Measurements from ENCODE around the gene DNAJC5.

DNAJC5 gene

DNA sequence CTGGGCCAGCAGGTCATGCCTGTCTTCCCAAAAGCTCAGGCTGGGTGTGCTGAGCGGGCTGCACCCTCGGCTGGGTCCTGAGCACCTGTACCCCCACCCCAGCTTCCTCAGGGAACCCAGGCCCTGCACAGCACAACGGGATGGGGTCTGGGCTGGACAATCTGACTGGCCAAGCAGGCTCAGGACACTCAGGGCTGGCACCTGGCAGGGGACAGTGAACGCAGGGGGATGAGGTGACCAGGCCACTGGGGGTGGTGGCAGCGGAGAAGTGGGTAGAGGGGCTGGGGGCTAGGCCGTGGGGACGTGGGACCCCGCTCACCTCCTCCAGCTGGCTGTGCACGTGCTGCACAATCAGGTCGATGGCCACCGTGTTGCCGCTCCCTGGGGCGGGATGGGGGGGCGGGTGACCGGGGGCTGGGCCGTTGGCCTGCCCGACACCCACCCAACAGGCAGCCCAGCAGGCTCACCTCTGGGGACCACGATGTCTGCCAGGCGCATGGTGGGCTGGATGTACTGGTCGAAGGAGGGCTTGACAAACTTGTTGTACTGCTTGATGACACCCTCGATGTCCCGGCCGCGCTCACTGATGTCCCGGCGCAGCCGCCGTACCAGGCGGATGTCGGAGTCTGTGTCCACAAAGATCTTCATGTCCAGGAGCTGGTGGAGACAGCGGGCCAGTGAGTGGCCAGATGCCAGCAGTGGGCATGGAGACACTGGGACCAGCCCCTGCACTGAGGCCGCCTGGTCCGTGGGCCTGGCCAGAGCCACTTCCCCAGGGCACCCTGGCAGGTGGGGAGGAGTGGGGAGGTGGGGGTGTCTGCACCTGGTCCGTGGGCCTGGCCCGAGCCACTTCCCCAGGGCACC lies 49.4 kb downstream of the DNAJC5 start:
- FAIRE-seq (no peak), DNase-seq (ENCODE audit: insufficient read length, low spot score) (no peak)
- TF ChIP-seq, protein P1, sequence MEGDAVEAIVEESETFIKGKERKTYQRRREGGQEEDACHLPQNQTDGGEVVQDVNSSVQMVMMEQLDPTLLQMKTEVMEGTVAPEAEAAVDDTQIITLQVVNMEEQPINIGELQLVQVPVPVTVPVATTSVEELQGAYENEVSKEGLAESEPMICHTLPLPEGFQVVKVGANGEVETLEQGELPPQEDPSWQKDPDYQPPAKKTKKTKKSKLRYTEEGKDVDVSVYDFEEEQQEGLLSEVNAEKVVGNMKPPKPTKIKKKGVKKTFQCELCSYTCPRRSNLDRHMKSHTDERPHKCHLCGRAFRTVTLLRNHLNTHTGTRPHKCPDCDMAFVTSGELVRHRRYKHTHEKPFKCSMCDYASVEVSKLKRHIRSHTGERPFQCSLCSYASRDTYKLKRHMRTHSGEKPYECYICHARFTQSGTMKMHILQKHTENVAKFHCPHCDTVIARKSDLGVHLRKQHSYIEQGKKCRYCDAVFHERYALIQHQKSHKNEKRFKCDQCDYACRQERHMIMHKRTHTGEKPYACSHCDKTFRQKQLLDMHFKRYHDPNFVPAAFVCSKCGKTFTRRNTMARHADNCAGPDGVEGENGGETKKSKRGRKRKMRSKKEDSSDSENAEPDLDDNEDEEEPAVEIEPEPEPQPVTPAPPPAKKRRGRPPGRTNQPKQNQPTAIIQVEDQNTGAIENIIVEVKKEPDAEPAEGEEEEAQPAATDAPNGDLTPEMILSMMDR (IDR thresholded peaks at IDR 0.05; ENCODE audit: insufficient read depth, missing control alignments): no peak

DNA sequence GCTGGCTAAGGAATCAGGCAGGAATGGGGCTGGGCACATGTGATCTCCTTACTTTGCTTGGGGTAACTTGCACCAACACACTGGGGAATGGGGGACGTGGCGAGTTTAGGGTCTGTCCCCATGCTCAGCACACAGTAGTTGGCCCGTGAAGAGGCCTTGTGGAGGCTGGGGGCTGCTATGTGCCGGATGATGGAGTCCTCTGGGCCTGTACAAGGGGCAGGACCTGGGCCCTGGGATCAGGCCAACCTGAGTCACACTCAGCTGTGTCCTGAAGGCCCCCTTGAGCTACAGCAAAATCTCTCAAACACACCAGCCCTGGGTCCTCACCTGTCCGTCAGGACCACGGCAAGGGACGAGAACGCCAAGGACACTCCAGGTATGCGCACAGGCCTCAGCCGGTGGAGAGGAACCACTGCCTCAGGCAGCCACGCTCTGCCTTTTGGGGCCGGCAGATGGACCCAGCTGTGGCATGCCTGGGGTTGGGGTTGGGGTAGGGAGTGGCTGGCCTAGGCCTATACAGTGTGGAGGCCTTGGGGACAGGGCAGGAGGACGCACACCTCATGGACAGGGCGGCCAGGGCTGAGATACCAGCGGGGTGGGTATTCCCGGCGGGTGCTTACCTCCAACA lies 50.2 kb downstream of the DNAJC5 start:
- FAIRE-seq (no peak), DNase-seq (ENCODE audit: insufficient read length, low spot score) (no peak)
- TF ChIP-seq, protein P1 (IDR thresholded peaks at IDR 0.05; ENCODE audit: insufficient read depth, missing control alignments): no peak

- no peak for DNase-seq (ENCODE audit: insufficient read length, low spot score)
- no peak for FAIRE-seq
- TF ChIP-seq, protein P1 (IDR thresholded peaks at IDR 0.05; ENCODE audit: insufficient read depth, missing control alignments): no peak
Measured at GRCh38 chr20:63945921-63946920, 51.3 kb downstream of the DNAJC5 start.

DNA sequence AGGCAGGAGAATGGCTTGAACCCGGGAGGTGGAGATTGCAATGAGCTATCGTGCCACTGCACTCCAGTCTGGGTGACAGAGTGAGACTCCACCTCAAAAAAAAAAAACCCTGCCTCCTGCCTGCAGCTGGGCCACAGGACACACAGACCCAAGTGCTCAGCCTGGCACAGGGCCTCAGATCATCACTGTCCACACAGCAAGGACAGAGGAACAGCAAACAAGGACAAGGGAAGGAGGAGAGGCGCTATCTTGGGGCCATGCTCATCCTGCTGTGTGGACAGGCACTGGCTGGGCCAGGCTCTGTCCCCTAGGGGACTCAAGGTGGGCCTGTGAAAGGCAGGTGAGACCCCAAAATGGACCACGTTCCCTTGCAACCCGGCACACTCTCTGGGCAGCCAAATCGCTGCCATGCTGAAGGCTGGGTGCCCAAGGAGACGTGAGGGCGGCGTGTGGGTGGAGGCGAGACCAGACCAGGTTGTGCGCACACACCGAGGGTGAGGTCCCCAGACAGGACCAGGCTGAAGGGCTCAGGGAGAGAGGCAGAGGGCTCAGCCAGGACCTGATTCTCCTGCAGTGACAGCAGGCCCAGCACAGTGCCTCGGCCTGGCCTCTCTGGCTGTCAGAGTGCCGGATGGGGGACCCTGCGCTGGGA lies 52.2 kb downstream of the DNAJC5 start:
- FAIRE-seq (no peak), DNase-seq (ENCODE audit: insufficient read length, low spot score) (no peak)
- TF ChIP-seq, protein P1 (IDR thresholded peaks at IDR 0.05; ENCODE audit: insufficient read depth, missing control alignments): no peak

DNA sequence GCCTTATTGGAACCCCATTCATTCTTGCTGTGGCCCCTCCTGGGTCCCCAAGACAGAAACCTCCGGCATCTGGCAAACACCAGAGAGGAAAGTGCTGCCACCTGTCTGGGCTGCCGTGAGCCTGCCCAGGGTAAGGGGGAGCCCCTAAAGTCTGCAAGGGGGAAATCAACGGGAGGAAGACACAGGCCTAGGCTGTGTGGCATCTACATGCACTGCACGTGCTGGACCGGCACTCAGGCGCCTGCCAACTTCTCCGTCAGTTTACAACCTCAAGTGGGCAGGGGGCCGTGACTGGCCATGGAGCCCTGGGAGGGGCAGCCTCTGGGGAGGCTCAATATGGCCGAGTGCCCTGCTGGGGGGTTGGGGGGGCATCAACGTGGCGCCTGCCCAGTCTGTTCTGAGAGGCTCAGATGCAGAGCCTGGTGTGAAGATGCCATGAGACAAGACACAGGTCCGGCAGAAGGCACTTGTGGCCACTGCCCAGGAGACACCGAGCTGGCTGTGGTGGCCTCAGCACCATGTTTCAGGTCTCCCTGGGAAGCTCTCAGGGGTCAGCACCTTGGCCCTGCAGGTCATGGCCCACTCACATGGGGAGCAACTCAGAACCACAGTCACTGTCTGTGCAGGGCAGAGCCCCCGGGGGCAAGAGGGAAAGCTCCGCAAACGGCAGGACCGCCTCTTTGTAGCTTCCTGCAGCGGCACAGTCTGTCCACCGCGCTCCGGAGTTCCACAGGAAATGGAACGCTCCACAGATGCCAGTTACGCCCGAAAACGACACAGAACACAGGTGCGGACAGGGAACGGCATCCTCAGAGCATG lies 52.9 kb downstream of the DNAJC5 start:
- no peak for FAIRE-seq
- DNase-seq (ENCODE audit: insufficient read length, low spot score): no peak
- TF ChIP-seq, protein P1 (IDR thresholded peaks at IDR 0.05; ENCODE audit: insufficient read depth, missing control alignments): no peak

All from D721Med (cell line).